GM12878 (cell line): Measurements from ENCODE around the gene DCST1. TPM values are rescaled to one million over a fixed set of nuclear protein-coding genes. Genes with fewer than 3 reads are reported as not detected.
A peak's percentile ranks its signal among the peaks of the same experiment; 100 is the strongest.

ENCODE experiments used
- ATAC-seq: fragments of 200-7000 bp; cut with Tn5 transposase; 3 replicates; pipeline ENCODE4 v1.9.1; 2020; ENCODE audit warnings: mild to moderate bottlenecking, moderate library complexity
- BruUV-seq: library from RNA; stranded (reverse); fragments of 400-500 nt; replicated peaks from 2 replicates; lab custom pipeline; 2021; lab: Mats Ljungman, UMichigan
- CTCF ChIA-PET: fragments of 300-600 bp; sonication (Branson Sonifier 250); formaldehyde crosslinking; extraction: SDS; loops from one replicate; lab custom pipeline; 2021; ENCODE audit warnings: inconsistent platforms; lab: Yijun Ruan, JAX
- POLR2A ChIA-PET: fragments of 350-600 bp; formaldehyde crosslinking; extraction: SDS; loops from one replicate; lab custom pipeline; 2021; ENCODE audit warnings: inconsistent platforms; lab: Charles Lee
- RAD21 ChIA-PET: fragments of 300-600 bp; sonication (Branson Sonifier 250); formaldehyde crosslinking; loops from one replicate; lab custom pipeline; 2023; ENCODE audit warnings: antibody characterized with exemption; ENCODE audit not compliant: unreplicated experiment; lab: Charles Lee
- SMC1A ChIA-PET: fragments of 300-600 bp; sonication (Branson Sonifier 250); formaldehyde crosslinking; loops from one replicate; lab custom pipeline; 2023; ENCODE audit not compliant: unreplicated experiment, uncharacterized antibody; lab: Charles Lee
- DNase-seq: peaks from one replicate; pipeline ENCODE4 v3.0.0-alpha.2; 2011; ENCODE audit warnings: low read depth, low spot score
- FAIRE-seq: peaks from 3 replicates; lab custom pipeline; 2011; peaks lifted over from hg19 to GRCh38; lab: Jason Lieb, UNC
- H2AFZ ChIP-seq: 2 replicates; pipeline ENCODE4 v1.6.0; 2011; ENCODE audit warnings: low read depth, low read length, control low read depth; ENCODE audit not compliant: control insufficient read depth
- H3K27ac ChIP-seq: 2 replicates; pipeline ENCODE4 v1.5.1; 2011; ENCODE audit warnings: control low read depth; ENCODE audit not compliant: control insufficient read depth, insufficient read depth
- H3K27me3 ChIP-seq, 2 experiments: replicated peaks in 1 of 2; 2 replicates each; pipeline versions ENCODE4 v1.6.0 to v1.6.1; 2011; ENCODE audit warnings: low read length in 1 of 2; ENCODE audit not compliant: control insufficient read depth in 2 of 2, insufficient read depth in 2 of 2
- H3K36me3 ChIP-seq, 2 experiments: 2 replicates each; pipeline ENCODE4 v1.5.1; 2011; ENCODE audit warnings: low read length in 1 of 2; ENCODE audit not compliant: control insufficient read depth in 2 of 2, insufficient read depth in 2 of 2
- H3K4me1 ChIP-seq: 2 replicates; pipeline ENCODE4 v1.6.1; 2011; ENCODE audit warnings: mild to moderate bottlenecking, low read length, moderate library complexity, mixed read lengths; ENCODE audit not compliant: control insufficient read depth, insufficient read depth
- H3K4me2 ChIP-seq: 2 replicates; pipeline ENCODE4 v1.6.0; 2011; ENCODE audit warnings: control low read depth; ENCODE audit not compliant: control insufficient read depth, insufficient read depth
- H3K4me3 ChIP-seq: fragments of 200-600 bp; sonication (generic); 2 replicates; pipeline ENCODE4 v1.5.1; 2016
- H3K79me2 ChIP-seq: 2 replicates; pipeline ENCODE4 v1.6.0; 2011; ENCODE audit warnings: low read length; ENCODE audit not compliant: control insufficient read depth, insufficient read depth
- H3K9ac ChIP-seq: 2 replicates; pipeline ENCODE4 v1.8.0; 2011; ENCODE audit warnings: low read length, control low read depth, mixed read lengths; ENCODE audit not compliant: control insufficient read depth, insufficient read depth
- H3K9me3 ChIP-seq: replicated peaks from 3 replicates; pipeline ENCODE4 v1.5.1; 2011; ENCODE audit warnings: mild to moderate bottlenecking, low read length; ENCODE audit not compliant: control insufficient read depth, insufficient read depth
- H4K20me1 ChIP-seq: 2 replicates; pipeline ENCODE4 v1.6.0; 2011; ENCODE audit not compliant: control insufficient read depth, insufficient read depth
- TCF3 ChIP-seq: IDR thresholded peaks from 2 replicates; pipeline ENCODE4 v1.6.1; 2012; ENCODE audit warnings: low read depth, mild to moderate bottlenecking, low read length, borderline replicate concordance; ENCODE audit not compliant: insufficient read depth
- WGBS: methylation state at CpG from one replicate; pipeline ENCODE4 v1.1.6; 2016; ENCODE audit warnings: low lambda C conversion rate; ENCODE audit not compliant: insufficient replicate concordance, insufficient coverage; ENCODE audit errors: missing lambda C conversion rate; 5-methylcytosine and 5-hydroxymethylcytosine counted together
- in situ Hi-C: fragments of 300-500 bp; cut with MboI; formaldehyde crosslinking; loops from 9 replicates; pipeline ENCODE4 v1.14.3; 2018; ENCODE audit warnings: mixed read lengths
- intact Hi-C: fragments of 100-400 bp; cut with micrococcal nuclease; formaldehyde crosslinking; loops from one replicate; pipeline ENCODE4 v1.14.2; 2022; ENCODE audit not compliant: unreplicated experiment
- polyA plus RNA-seq, 11 experiments: library from polyadenylated mRNA; depleted of rRNA in 4 of 11; unstranded in 6 of 11; stranded (reverse) in 5 of 11; fragments of >200 nt; fragmentation: Nextera tagmentation in 4 of 11; fragmentation: Illumina TruSeq in 1 of 11; extraction: Ambion mirVana in 4 of 11; extraction: Trizol in 1 of 11; gene quantifications; 1 replicate in 1 of 11; 2 replicates in 10 of 11; pipeline versions ENCODE4 v1.2.1 to v1.2.3, GENCODE V29; 2011 to 2016; ENCODE audit warnings: inconsistent platforms in 2 of 11, missing spikeins in 2 of 11, low read depth in 1 of 11
- total RNA-seq, 4 experiments: library from RNA; depleted of rRNA in 3 of 4; stranded (reverse); fragments of >200 nt in 3 of 4; fragmentation: Illumina TruSeq in 1 of 4; extraction: Trizol in 1 of 4; gene quantifications; 2 replicates each; pipeline versions ENCODE4 v1.2.1 to v1.2.3, GENCODE V29; 2013 to 2021
- TF ChIP-seq, protein P1 (sequence below): fragments of 450-650 bp; IDR thresholded peaks from 2 replicates; pipeline ENCODE4 v1.6.1; 2018; ENCODE audit warnings: mild to moderate bottlenecking, low read depth, moderate library complexity; ENCODE audit not compliant: partially characterized antibody
- TF ChIP-seq, protein P2 (sequence below): IDR thresholded peaks from 2 replicates; pipeline ENCODE4 v1.6.1; 2011; ENCODE audit warnings: borderline replicate concordance, low read depth, mild to moderate bottlenecking, moderate library complexity, mixed read lengths, low read length; ENCODE audit not compliant: insufficient read depth; ENCODE audit errors: extremely low read length

DCST1 gene
- total and polyA plus RNA-seq, 10 of the 15 experiments (the other 5 are each of a cell fraction or from before 2014, with no cell fraction given), result not detected

DNA sequence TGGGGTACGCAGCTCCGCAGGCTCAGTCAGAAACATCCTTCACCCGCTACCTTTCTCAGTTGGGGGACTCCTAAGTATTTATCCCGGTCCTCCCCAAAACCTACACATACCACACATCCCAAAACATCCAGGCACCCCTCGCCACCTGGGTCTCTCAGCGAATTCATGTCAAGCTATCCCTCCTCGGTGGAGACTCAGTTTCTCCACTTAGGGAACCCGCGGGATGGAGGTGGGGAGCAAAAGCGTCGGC, 32.3 kb upstream of the DCST1 start:
- H3K4me2 ChIP-seq, result peak overlapping the region; percentile 36
- H2AFZ ChIP-seq, result peak overlapping the region; percentile 79
- TF ChIP-seq, protein P1, sequence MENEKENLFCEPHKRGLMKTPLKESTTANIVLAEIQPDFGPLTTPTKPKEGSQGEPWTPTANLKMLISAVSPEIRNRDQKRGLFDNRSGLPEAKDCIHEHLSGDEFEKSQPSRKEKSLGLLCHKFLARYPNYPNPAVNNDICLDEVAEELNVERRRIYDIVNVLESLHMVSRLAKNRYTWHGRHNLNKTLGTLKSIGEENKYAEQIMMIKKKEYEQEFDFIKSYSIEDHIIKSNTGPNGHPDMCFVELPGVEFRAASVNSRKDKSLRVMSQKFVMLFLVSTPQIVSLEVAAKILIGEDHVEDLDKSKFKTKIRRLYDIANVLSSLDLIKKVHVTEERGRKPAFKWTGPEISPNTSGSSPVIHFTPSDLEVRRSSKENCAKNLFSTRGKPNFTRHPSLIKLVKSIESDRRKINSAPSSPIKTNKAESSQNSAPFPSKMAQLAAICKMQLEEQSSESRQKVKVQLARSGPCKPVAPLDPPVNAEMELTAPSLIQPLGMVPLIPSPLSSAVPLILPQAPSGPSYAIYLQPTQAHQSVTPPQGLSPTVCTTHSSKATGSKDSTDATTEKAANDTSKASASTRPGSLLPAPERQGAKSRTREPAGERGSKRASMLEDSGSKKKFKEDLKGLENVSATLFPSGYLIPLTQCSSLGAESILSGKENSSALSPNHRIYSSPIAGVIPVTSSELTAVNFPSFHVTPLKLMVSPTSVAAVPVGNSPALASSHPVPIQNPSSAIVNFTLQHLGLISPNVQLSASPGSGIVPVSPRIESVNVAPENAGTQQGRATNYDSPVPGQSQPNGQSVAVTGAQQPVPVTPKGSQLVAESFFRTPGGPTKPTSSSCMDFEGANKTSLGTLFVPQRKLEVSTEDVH, result no peak
- TF ChIP-seq TCF3, result no peak
- TF ChIP-seq, protein P2, sequence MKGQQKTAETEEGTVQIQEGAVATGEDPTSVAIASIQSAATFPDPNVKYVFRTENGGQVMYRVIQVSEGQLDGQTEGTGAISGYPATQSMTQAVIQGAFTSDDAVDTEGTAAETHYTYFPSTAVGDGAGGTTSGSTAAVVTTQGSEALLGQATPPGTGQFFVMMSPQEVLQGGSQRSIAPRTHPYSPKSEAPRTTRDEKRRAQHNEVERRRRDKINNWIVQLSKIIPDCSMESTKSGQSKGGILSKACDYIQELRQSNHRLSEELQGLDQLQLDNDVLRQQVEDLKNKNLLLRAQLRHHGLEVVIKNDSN, result no peak
- intact Hi-C loops, result loop anchor here (2.0 to 5.0 kb wide), 2 partner anchors 39 to 65 kb away; partner anchors contain the start of genes PMVK and PYGO2
- SMC1A ChIA-PET, result interaction anchor here (0.8 to 0.9 kb wide), 4 partner anchors 25 to 60 kb away, joined by 3 to 4 read pairs (median 3); no protein-coding TSS in a partner anchor
- ATAC-seq (no peak), FAIRE-seq (peak; percentile 49), DNase-seq (peak; percentile 28)
- POLR2A ChIA-PET, result interaction anchor here (1.0 to 3.4 kb wide), 3 partner anchors 17 to 50 kb away, joined by 4 to 36 read pairs (median 4); partner anchors contain the start of genes ADAM15, CKS1B and SHC1
- CTCF ChIA-PET, result interaction anchor here (0.7 to 11.0 kb wide), 6 partner anchors 16 to 135 kb away, joined by 3 to 226 read pairs (median 3); partner anchors contain the start of genes CKS1B, FLAD1 and SHC1
- RAD21 ChIA-PET, result interaction anchor here (0.8 to 1.3 kb wide), 3 partner anchors 28 to 84 kb away, joined by 3 to 6 read pairs (median 5); no protein-coding TSS in a partner anchor
- peaks cover 33% of the 10 kb centered on the region for H3K4me1 ChIP-seq
- peak overlapping the region; percentile 98 for H3K4me3 ChIP-seq
- no peaks in the 10 kb centered on the region for H3K9me3 ChIP-seq
- H3K79me2 ChIP-seq, result peaks cover 40% of the 10 kb centered on the region
- H4K20me1 ChIP-seq, result no peaks in the 10 kb centered on the region
- H3K27ac ChIP-seq, result peak overlapping the region; percentile 79
- 2% methylated on average over 11 of the region's 11 CpGs for WGBS
- in situ Hi-C loops, result no loop called here
- BruUV-seq, result no TSS peak
- no peaks in the 10 kb centered on the region; a peak in 1 of 4 replicates for H3K36me3 ChIP-seq
- H3K9ac ChIP-seq, result peak overlapping the region; percentile 66; the same call in 1 of the 2 replicates
- no peaks in the 10 kb centered on the region for H3K27me3 ChIP-seq
